GF-D8 (cell line): ENCODE results near the gene HSPB7.
"Not testable (repeated sequence)": the region's sequence is repeated elsewhere in the genome, so short reads cannot be mapped to it uniquely, and the experiment has no call there.

ENCODE experiments used
- DNase-seq: peaks from one replicate; lab custom pipeline; 2025; lab: John Stamatoyannopoulos, UW

Gene HSPB7

GRCh38 chr1:16006552-16007485 is 11.0 kb downstream of the HSPB7 start:
- no peak for DNase-seq

GRCh38 chr1:16006010-16006409 is 11.8 kb downstream of the HSPB7 start:
- no peak for DNase-seq

- DNase-seq: no peak
Observed at GRCh38 chr1:16005597-16005996, 12.2 kb downstream of the HSPB7 start.

- DNase-seq: not testable (repeated sequence)
Observed at GRCh38 chr1:16001274-16001673, 16.6 kb downstream of the HSPB7 start.

GRCh38 chr1:15998929-15999328 is 18.9 kb downstream of the HSPB7 start:
- no peak for DNase-seq

GRCh38 chr1:15997637-15998280 is 20.1 kb downstream of the HSPB7 start:
- no peak for DNase-seq

GRCh38 chr1:15997076-15997585 is 20.7 kb downstream of the HSPB7 start:
- no peak for DNase-seq

- no peak for DNase-seq
Observed at GRCh38 chr1:15994590-15995351, 23.1 kb downstream of the HSPB7 start.

GRCh38 chr1:15994081-15994480 is 23.8 kb downstream of the HSPB7 start:
- no peak for DNase-seq

- DNase-seq: no peak
Observed at GRCh38 chr1:15993666-15994065, 24.2 kb downstream of the HSPB7 start.

GRCh38 chr1:15992582-15993500 is 25.0 kb downstream of the HSPB7 start:
- DNase-seq: no peak

GRCh38 chr1:15992187-15992553 is 25.7 kb downstream of the HSPB7 start:
- no peak for DNase-seq

GRCh38 chr1:15991427-15992186 is 26.2 kb downstream of the HSPB7 start:
- no peak for DNase-seq

GRCh38 chr1:15989776-15990175 is 28.1 kb downstream of the HSPB7 start:
- no peak for DNase-seq

GRCh38 chr1:15988856-15989736 is 28.7 kb downstream of the HSPB7 start:
- no peak for DNase-seq

GRCh38 chr1:15985611-15986297 is 32.1 kb downstream of the HSPB7 start:
- no peak for DNase-seq

- DNase-seq: no peak
Observed at GRCh38 chr1:15983275-15983674, 34.6 kb downstream of the HSPB7 start.

- DNase-seq: no peak
Observed at GRCh38 chr1:15981679-15982078, 36.2 kb downstream of the HSPB7 start.

GRCh38 chr1:15977947-15978346 is 39.9 kb downstream of the HSPB7 start:
- not testable (repeated sequence) for DNase-seq
